HG03039 (cell line): ENCODE measurements around the gene OGDHL.
"Not testable (repeated sequence)": the region's sequence is repeated elsewhere in the genome, so short reads cannot be mapped to it uniquely, and the experiment has no call there.

ENCODE experiments used
- ATAC-seq: cut with Tn5 transposase; IDR thresholded peaks from one replicate; pipeline ENCODE4 v1.9.1; 2021; ENCODE audit warnings: mild to moderate bottlenecking, moderate library complexity; ENCODE audit not compliant: unreplicated experiment

The OGDHL gene

GRCh38 chr10:49741108-49741995, 20.8 kb downstream of the OGDHL start:
- ATAC-seq, result no peak

DNA sequence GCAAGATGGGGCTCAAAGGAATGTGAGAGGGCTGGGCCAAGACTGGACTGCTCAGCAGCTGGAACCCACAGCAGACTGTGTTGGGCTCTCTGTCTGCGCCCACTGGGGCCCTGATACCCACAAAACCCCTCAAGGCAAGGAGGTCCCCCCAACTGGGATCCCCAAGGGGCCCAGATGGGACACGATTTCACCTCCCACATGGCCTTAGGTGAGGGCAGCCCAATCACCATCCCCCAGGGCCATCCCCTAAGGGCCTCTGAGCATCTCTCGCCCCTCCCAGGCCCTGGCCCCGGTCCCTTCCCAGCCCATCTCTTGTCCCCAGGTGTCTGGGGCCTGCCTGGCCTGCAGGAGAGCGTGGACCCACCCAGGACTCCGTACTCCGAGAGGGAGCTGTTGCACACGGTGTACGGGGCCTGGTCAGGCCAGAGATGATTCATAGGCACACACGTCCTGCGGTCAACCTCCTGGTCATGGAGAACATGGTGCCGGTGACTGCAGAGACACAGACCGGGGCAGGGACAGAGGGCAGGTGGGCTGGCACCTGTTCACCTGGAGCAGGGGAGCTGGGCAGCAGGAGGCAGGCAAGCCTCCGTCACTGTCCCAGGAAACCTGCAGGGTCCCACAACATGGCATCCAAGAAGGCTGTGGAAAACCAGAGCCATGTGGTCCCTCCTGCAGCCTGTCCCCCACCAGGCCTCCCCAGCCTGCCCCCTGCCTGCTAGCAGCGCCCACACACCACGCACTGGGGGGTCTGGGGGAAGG, 21.6 kb downstream of the OGDHL start:
- no peak for ATAC-seq

DNA sequence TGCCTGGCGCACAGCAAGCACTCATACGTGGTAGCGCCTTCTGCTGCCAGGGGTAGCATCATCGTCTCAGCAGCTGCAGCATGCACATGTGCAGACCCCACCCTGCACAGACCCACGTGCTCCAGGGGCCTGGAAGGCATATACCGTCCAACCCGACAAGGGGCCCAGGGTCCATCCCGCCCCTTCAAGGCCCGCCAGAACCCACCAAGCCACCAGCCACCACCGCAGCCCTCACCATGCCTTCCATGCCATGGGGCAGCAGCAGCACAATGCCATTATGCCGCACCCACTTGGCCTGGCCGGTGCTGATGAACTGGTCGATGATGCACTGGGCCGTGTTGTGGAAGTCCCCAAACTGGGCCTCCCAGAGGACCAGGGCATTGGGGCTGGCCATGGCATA, 22.7 kb downstream of the OGDHL start:
- ATAC-seq, result no peak

GRCh38 chr10:49738616-49739360, 23.3 kb downstream of the OGDHL start:
- no peak for ATAC-seq

- ATAC-seq, result no peak
These were observed 24.5 kb downstream of the OGDHL start for GRCh38 chr10:49737474-49738201.

- ATAC-seq, result no peak
These were observed 25.5 kb downstream of the OGDHL start for GRCh38 chr10:49736564-49737113.

DNA sequence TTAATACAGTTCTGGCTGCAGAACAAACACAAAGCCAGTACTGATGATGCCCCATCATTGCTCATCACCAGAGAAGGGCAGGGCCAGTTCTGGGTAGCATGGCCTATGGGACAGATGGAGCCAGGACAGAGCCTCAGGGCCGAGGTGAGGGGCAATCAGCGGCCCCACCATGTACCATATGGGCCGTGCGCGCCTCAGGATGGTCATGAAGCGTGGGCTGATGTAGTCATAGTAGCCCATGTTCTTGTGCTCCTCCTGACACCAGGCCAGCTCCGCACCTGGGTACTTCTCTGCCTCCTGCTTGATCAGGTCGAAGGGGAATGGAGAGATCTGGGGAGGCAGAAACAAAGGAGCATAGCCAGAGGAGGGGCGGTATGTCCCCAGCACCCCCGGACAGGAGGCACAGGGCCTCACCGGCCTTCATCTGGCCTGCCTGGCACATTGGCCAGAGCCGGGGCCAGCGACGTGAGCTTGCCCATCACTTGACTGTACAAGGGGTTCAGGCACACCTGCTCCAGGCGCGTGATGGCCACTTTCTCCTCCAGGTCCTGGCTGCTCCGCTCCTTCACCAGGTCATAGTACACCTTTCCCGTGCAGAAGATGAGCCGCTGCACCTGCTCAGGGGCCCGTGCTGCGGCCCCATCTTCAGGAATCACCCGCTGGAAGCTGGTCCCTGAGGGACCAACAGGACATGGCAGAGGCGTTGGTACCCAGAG, 26.1 kb downstream of the OGDHL start:
- no peak for ATAC-seq

- ATAC-seq, result no peak
These were observed 27.0 kb downstream of the OGDHL start for GRCh38 chr10:49735161-49735560.

- ATAC-seq, result no peak
These were observed 27.4 kb downstream of the OGDHL start for GRCh38 chr10:49734676-49735075.

DNA sequence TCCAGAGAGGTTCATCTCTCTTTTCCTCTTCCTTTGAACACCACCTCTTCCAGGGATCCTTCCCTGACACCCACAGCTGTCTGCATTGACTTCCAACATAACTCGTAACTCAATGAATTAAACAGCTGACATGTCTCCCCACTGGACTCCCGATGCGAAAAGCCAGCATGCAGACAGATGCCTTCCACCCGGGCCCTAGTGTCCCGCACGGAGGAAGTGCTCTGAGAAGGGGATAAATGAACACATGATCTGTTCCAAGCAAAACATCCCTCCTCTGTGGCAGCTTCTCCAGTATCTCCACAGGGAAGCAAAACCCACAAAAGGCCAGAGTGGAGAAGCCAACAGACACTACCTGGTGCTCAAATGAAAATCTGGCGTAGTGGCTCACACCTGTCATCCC, 28.3 kb downstream of the OGDHL start:
- ATAC-seq, result no peak

DNA sequence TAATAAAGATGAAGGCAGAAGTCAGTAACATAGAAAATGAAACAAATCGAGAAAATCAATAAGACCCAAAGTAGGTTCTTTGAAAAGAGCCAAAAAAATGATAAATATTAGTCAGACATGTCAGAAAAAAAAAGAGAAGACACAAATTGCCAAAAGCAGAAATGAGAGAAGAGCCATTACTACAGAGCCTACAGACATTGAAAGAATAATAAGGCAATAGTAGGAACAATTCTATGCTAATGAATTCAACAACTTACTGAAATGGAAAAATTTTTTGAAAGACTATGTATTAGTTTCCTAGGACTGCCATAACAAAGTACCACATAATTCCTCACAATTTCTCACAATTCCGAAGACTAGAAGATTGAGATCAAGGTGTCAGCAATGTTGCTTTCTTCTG, 35.5 kb downstream of the OGDHL start:
- no peak for ATAC-seq

- not testable (repeated sequence) for ATAC-seq
These were observed 47.0 kb downstream of the OGDHL start for GRCh38 chr10:49715157-49715556.

- no peak for ATAC-seq
These were observed 48.9 kb downstream of the OGDHL start for GRCh38 chr10:49713266-49713665.

- ATAC-seq, result no peak
These were observed 50.6 kb downstream of the OGDHL start for GRCh38 chr10:49711481-49711880.

- no peak for ATAC-seq
These were observed 51.2 kb downstream of the OGDHL start for GRCh38 chr10:49710966-49711365.

DNA sequence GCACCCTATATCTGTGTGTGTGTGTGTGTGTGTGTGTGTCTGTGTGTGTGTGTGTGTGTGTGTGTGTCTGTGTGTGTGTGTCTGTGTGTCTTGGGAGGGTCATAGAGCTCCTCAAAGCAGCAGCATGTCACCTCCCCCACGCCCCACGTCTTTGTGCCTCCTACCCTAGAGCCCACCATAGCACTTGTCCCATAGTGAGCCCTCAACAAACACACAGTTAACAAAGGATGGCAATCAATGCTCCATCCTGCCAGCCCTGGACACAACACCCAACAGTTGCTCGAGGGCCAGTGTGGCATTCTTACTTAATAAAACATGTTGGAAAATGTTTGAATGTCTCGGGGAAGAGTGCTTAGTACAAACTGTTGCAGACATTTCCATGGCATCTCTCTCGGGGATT, 52.2 kb downstream of the OGDHL start:
- no peak for ATAC-seq

- no peak for ATAC-seq
These were observed 54.5 kb downstream of the OGDHL start for GRCh38 chr10:49707585-49707984.

GRCh38 chr10:49700997-49701396, 61.1 kb downstream of the OGDHL start:
- ATAC-seq, result no peak

DNA sequence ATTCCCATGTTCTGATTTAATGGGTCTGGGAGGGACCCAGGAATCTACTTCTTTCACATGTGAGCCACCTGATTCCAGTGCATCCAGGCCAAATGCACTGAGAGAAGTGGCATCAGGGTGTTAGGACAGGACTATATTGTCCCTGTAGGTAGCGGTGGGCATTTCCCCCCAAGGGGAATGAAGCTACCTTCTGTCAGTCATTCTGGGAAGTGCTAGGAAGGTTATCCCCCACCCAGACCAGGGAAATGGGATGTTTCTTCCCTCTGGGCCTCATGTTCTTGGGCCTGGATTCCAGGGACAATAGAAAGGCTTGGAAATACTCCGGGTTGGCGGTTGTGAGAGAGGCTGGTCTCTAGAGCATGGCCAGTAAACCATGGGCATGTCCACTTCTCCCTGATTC, 61.9 kb downstream of the OGDHL start:
- ATAC-seq, result no peak

- no peak for ATAC-seq
These were observed 63.4 kb downstream of the OGDHL start for GRCh38 chr10:49698679-49699078.
